Breast epithelium (tissue), 3 donors: ENCODE results near the gene MFAP2.

Experiments used
- CTCF ChIP-seq, 3 donors: fragments of 450-650 bp; IDR thresholded peaks; one replicate each; pipeline ENCODE4 v1.5.1; 2016 to 2017; ENCODE audit warnings: antibody characterized with exemption in 3 of 3, mild to moderate bottlenecking in 3 of 3, moderate library complexity in 3 of 3
- POLR2A ChIP-seq: fragments of 450-650 bp; IDR thresholded peaks from one replicate; pipeline ENCODE4 v1.6.1; 2016; ENCODE audit warnings: antibody characterized with exemption, mild to moderate bottlenecking, moderate library complexity
- POLR2AphosphoS5 ChIP-seq, 3 donors: sonication (generic); formaldehyde crosslinking; IDR thresholded peaks; one replicate each; pipeline ENCODE4 v1.6.1; 2017; ENCODE audit warnings: antibody characterized with exemption in 3 of 3

- TF ChIP-seq CTCF (IDR thresholded peaks at IDR 0.05) (no peak), POLR2A (no peak), POLR2AphosphoS5 (IDR thresholded peaks at IDR 0.05) (no peak)
Measured at GRCh38 chr1:16946646-16947045, 33.8 kb downstream of the MFAP2 start.
